Measurements from ENCODE around the gene LHX3.

Gene LHX3

GRCh38 chr9:136194540-136194939 is 10.4 kb downstream of the LHX3 start:
- no peak overlapping the region for H3K4me3 ChIP-seq (ENCODE audit: low read depth, low read length)

- H3K4me3 ChIP-seq (ENCODE audit: low read depth, low read length), result peak overlapping the region; percentile 1
These were observed 11.0 kb downstream of the LHX3 start for GRCh38 chr9:136193891-136194279.

- H3K4me3 ChIP-seq (ENCODE audit: low read depth, low read length), result no peak overlapping the region
These were observed 11.6 kb downstream of the LHX3 start for GRCh38 chr9:136193127-136193890.

GRCh38 chr9:136192289-136193126 is 12.4 kb downstream of the LHX3 start:
- no peak overlapping the region for H3K4me3 ChIP-seq (ENCODE audit: low read depth, low read length)

- H3K4me3 ChIP-seq (ENCODE audit: low read depth, low read length), result no peak overlapping the region
These were observed 13.0 kb downstream of the LHX3 start for GRCh38 chr9:136191960-136192286.

- H3K4me3 ChIP-seq (ENCODE audit: low read depth, low read length), result no peak overlapping the region
These were observed 13.6 kb downstream of the LHX3 start for GRCh38 chr9:136191099-136191959.

- no peak overlapping the region for H3K4me3 ChIP-seq (ENCODE audit: low read depth, low read length)
These were observed 14.3 kb downstream of the LHX3 start for GRCh38 chr9:136190656-136191055.

- no peak overlapping the region for H3K4me3 ChIP-seq (ENCODE audit: low read depth, low read length)
These were observed 14.7 kb downstream of the LHX3 start for GRCh38 chr9:136190237-136190601.

GRCh38 chr9:136189394-136190236 is 15.3 kb downstream of the LHX3 start:
- H3K4me3 ChIP-seq (ENCODE audit: low read depth, low read length), result no peak overlapping the region

GRCh38 chr9:136187683-136188586 is 17.0 kb downstream of the LHX3 start:
- no peak overlapping the region for H3K4me3 ChIP-seq (ENCODE audit: low read depth, low read length)

- H3K4me3 ChIP-seq (ENCODE audit: low read depth, low read length), result no peak overlapping the region
These were observed 17.7 kb downstream of the LHX3 start for GRCh38 chr9:136187197-136187596.

GRCh38 chr9:136186386-136186785 is 18.5 kb downstream of the LHX3 start:
- no peak overlapping the region for H3K4me3 ChIP-seq (ENCODE audit: low read depth, low read length)

GRCh38 chr9:136185596-136186366 is 19.1 kb downstream of the LHX3 start:
- no peak overlapping the region for H3K4me3 ChIP-seq (ENCODE audit: low read depth, low read length)

- no peak overlapping the region for H3K4me3 ChIP-seq (ENCODE audit: low read depth, low read length)
These were observed 19.9 kb downstream of the LHX3 start for GRCh38 chr9:136185066-136185465.

GRCh38 chr9:136182850-136183422 is 22.0 kb downstream of the LHX3 start:
- no peak overlapping the region for H3K4me3 ChIP-seq (ENCODE audit: low read depth, low read length)

- H3K4me3 ChIP-seq (ENCODE audit: low read depth, low read length), result no peak overlapping the region
These were observed 22.5 kb downstream of the LHX3 start for GRCh38 chr9:136182420-136182787.

- no peak overlapping the region for H3K4me3 ChIP-seq (ENCODE audit: low read depth, low read length)
These were observed 23.0 kb downstream of the LHX3 start for GRCh38 chr9:136181784-136182419.

GRCh38 chr9:136180586-136180985 is 24.3 kb downstream of the LHX3 start:
- H3K4me3 ChIP-seq (ENCODE audit: low read depth, low read length), result no peak overlapping the region

Measured in iPS-11a (cell line).